ENCODE results near the gene SPIC. TPM values are rescaled to one million over a fixed set of nuclear protein-coding genes. Genes with fewer than 3 reads are reported as not detected.

SPIC gene
- total RNA-seq, 2 donors from 2014 or later = not detected

DNA sequence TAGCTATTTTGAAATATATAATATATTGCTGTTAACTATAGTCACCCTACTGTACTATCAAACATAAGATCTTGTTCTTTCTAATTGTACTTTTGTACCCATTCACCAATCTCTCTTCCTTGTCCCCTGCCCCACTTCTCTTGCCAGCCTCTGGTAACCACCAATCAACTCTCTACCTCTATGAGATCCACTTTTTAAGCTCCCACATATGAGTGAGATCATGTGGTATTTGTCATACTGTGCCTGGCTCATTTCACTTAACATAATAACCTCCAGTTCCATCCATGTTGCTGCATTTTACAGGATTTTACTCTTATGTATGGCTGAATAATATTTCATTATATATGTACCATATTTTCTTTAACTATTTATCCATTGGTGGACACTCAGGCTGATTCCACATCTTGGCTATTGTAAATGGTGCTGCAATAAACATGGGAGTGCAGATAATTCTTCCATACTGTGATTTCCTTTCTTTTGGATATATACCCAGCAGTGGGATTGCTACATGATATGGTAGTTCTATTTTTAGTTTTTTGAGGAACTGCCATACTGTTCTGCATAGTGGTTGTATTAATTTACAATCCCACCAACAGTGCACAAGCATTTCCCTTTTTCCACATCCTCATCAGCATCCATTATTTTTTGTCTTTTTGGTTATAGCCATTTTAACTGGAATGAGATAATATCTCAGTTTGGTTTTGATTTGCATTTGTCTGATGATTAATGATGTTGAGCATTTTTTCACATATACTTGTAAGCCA, 33.5 kb upstream of the SPIC start:
- intact Hi-C loops (cut with DNase I) = no loop called here
- Histone ChIP-seq H3K36me3 (replicated peaks in 1 of 2; ENCODE audit: insufficient read depth in 1 of 2, low read depth in 2 of 2) (no peaks in the 10 kb centered on the region), H3K9me3 (no peaks in the 10 kb centered on the region), H3K27ac (no peak overlapping the region), H3K4me3 (no peak overlapping the region), H3K27me3 (no peaks in the 10 kb centered on the region), H3K4me1 (no peaks in the 10 kb centered on the region)
- ATAC-seq (no peak), DNase-seq (no peak)
- TF ChIP-seq POLR2A (IDR thresholded peaks at IDR 0.05) = no peak
- TF ChIP-seq, protein P1, sequence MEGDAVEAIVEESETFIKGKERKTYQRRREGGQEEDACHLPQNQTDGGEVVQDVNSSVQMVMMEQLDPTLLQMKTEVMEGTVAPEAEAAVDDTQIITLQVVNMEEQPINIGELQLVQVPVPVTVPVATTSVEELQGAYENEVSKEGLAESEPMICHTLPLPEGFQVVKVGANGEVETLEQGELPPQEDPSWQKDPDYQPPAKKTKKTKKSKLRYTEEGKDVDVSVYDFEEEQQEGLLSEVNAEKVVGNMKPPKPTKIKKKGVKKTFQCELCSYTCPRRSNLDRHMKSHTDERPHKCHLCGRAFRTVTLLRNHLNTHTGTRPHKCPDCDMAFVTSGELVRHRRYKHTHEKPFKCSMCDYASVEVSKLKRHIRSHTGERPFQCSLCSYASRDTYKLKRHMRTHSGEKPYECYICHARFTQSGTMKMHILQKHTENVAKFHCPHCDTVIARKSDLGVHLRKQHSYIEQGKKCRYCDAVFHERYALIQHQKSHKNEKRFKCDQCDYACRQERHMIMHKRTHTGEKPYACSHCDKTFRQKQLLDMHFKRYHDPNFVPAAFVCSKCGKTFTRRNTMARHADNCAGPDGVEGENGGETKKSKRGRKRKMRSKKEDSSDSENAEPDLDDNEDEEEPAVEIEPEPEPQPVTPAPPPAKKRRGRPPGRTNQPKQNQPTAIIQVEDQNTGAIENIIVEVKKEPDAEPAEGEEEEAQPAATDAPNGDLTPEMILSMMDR (IDR thresholded peaks at IDR 0.05) = no peak

DNA sequence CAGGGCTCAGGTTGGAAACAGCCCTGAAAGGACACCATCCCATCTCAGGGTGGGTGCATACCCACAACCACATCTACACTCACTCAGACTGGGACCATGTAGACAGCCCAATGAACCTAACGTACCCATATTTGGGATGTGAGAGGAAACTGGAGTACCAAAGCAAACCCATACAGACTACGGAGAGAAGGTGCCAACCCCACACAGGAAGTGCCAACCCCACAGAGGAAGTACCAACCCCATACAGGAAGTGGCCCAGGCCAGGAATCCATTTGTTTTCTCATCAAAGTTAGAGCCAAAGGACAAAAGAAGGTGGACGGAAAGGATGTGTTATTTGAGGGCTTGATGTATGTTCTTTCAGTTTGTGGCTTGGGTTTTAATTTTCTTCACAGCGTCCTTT, 19.5 kb upstream of the SPIC start:
- ATAC-seq = no peak
- TF ChIP-seq POLR2A (IDR thresholded peaks at IDR 0.05) = no peak
- TF ChIP-seq, protein P1 (IDR thresholded peaks at IDR 0.05) = no peak

DNA sequence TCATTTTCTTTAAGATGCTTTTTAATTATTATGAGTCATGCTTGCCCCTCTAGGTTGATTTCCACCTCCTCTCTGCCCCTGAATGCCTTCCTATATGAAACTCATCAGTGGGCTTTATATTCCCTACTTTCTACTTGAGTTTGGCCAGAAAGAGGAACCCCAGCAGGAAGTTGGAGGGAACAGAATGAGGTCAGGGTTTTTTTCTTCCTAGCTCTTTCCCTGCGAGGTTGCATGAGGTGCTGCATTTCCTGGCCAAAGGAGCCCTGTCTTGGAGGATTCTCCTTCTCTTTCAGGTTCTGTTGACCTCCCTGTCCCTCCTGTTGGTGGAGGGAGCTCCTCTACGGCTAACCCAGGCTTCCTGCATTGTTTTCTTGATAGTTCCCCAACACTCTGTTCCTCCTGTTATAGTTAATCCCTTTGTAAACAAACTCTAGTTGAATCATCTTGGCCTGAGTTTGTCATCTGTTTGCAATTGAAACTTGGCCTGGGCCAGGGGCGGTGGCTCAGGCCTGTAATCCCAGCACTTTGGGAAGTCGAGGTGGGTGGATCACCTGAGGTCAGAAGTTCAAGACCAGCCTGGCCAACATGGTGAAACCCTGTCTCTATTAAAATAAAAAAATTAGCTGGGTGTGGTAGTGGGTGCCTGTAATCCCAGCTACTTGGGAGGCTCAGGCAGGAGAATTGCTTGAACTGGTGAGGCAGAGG, 15.3 kb upstream of the SPIC start:
- no peak for TF ChIP-seq POLR2A (IDR thresholded peaks at IDR 0.05)
- TF ChIP-seq, protein P1 (IDR thresholded peaks at IDR 0.05) = no peak
- peak; percentile 47 for ATAC-seq

More for the DNA sequence above, 19.5 kb upstream of the SPIC start:
- Histone ChIP-seq H3K4me3 (no peak overlapping the region), H3K4me1 (peaks cover 6% of the 10 kb centered on the region), H3K27ac (no peak overlapping the region), H3K9me3 (no peaks in the 10 kb centered on the region), H3K36me3 (replicated peaks in 1 of 2; ENCODE audit: insufficient read depth in 1 of 2, low read depth in 2 of 2) (no peaks in the 10 kb centered on the region), H3K27me3 (no peaks in the 10 kb centered on the region)
- intact Hi-C loops (cut with DNase I) = no loop called here
- no peak for DNase-seq
- 53 to 82% methylated on average over 4 of the region's 4 CpGs for whole genome bisulfite sequencing, 2 donors

DNA sequence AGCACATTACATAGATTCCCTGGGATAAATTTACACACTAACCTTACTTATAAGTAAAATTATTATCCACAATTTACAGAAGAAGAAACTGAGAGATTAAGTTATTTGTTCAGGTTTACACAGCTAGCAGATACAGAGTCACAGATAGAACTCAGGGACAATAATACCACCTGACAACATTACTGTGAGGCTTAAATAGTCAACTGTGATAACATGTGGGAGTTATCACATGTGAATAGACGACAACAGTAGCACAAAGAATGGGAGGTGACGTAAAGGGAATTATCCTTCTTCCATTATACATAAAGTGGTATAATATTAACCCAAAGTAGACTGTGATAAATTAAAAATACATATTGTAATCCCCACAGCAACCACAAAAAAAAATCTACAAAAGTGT, 6.2 kb upstream of the SPIC start:
- intact Hi-C loops (cut with DNase I) = no loop called here
- DNase-seq = no peak
- Histone ChIP-seq H3K9me3 (no peaks in the 10 kb centered on the region), H3K27me3 (no peaks in the 10 kb centered on the region), H3K36me3 (replicated peaks in 1 of 2; ENCODE audit: insufficient read depth in 1 of 2, low read depth in 2 of 2) (no peaks in the 10 kb centered on the region), H3K27ac (no peak overlapping the region), H3K4me1 (no peaks in the 10 kb centered on the region), H3K4me3 (no peak overlapping the region)
- 32 to 40% methylated on average over 2 of the region's 2 CpGs for WGBS, 2 donors
- ATAC-seq = no peak
- TF ChIP-seq POLR2A (IDR thresholded peaks at IDR 0.05) = no peak
- TF ChIP-seq, protein P1 (IDR thresholded peaks at IDR 0.05) = no peak

More for the DNA sequence above, 15.3 kb upstream of the SPIC start:
- H3K27ac ChIP-seq = peak overlapping the region in 1 of 4 donors; percentile 19
- no peak overlapping the region for H3K4me3 ChIP-seq
- H3K27me3 ChIP-seq = no peaks in the 10 kb centered on the region
- no peaks in the 10 kb centered on the region for H3K9me3 ChIP-seq
- H3K36me3 ChIP-seq (replicated peaks in 1 of 2; ENCODE audit: insufficient read depth in 1 of 2, low read depth in 2 of 2) = no peaks in the 10 kb centered on the region
- DNase-seq = peak in 3 of 4 donors; percentile 14 to 25 (median 17)
- intact Hi-C loops (cut with DNase I) = no loop called here
- 21 to 23% methylated on average over 4 of the region's 4 CpGs for WGBS, 2 donors
- peaks cover 6% of the 10 kb centered on the region for H3K4me1 ChIP-seq

All from body of pancreas (tissue), 4 donors.